Activated naive CD4-positive, alpha-beta T cell treated with anti-CD3 and anti-CD28 coated beads, Interleukin-2, amount 50 U/mL, for 72 hours (primary cell): Measurements from ENCODE around the gene CLNS1A. TPM values are rescaled to one million over a fixed set of nuclear protein-coding genes. Genes with fewer than 3 reads are reported as not detected.
A peak's percentile ranks its signal among the peaks of the same experiment; 100 is the strongest.

Source experiments
- ATAC-seq, 2 donors: fragments of 150-1000 bp; cut with Tn5 transposase; 2 replicates each; pipeline ENCODE4 v1.10.0; 2021; ENCODE audit warnings: mild to moderate bottlenecking in 2 of 2, moderate library complexity in 2 of 2
- DNase-seq, 2 donors: peaks; one replicate each; pipeline ENCODE4 v3.0.0; 2021 to 2022; ENCODE audit warnings: low spot score in 2 of 2
- H3K27ac Mint-ChIP-seq, 2 donors: one replicate each; pipeline ENCODE4 v1.8.0; 2022; ENCODE audit warnings: mild to moderate bottlenecking in 2 of 2, mixed read lengths in 2 of 2
- H3K36me3 Mint-ChIP-seq, 2 donors: one replicate each; pipeline ENCODE4 v1.8.0; 2022; ENCODE audit warnings: mixed read lengths in 2 of 2
- H3K9me3 Mint-ChIP-seq, 2 donors: one replicate each; pipeline ENCODE4 v1.8.0; 2022; ENCODE audit warnings: mixed read lengths in 2 of 2
- total RNA-seq, 2 donors: library from RNA; stranded (reverse); gene quantifications; one replicate each; pipeline ENCODE4 v1.2.3, GENCODE V29; 2022

The CLNS1A gene
- 100 to 1,000 TPM; 134 to 201 TPM for total RNA-seq

- H3K9me3 Mint-ChIP-seq: peaks cover 0 to 10% of the 10 kb centered on the region in 2 donors
- peak within 1 kb of the TSS; percentile 75 to 90 for H3K27ac Mint-ChIP-seq
- ATAC-seq: peak; percentile 97 to 98
- peaks cover 17 to 37% of the 10 kb centered on the region in 2 donors for H3K36me3 Mint-ChIP-seq
- DNase-seq: peak; percentile 79 to 89
Measured at GRCh38 chr11:77637345-77638165, at the start of gene CLNS1A. CLNS1A (minus strand) TSS chr11:77637794; CDS start chr11:77637714, 80 bp downstream.

GRCh38 chr11:77687088-77687487 lies 49.5 kb upstream of the CLNS1A start:
- DNase-seq (no peak), ATAC-seq (no peak)
- H3K9me3 Mint-ChIP-seq: no peaks in the 10 kb centered on the region
- peak overlapping the region in 1 of 2 donors; percentile 18 for H3K27ac Mint-ChIP-seq
- peaks cover 7 to 16% of the 10 kb centered on the region in 2 donors for H3K36me3 Mint-ChIP-seq

GRCh38 chr11:77677138-77677537 lies 39.5 kb upstream of the CLNS1A start:
- DNase-seq (no peak), ATAC-seq (no peak)
- no peak overlapping the region for H3K27ac Mint-ChIP-seq
- H3K36me3 Mint-ChIP-seq: peaks cover 13 to 14% of the 10 kb centered on the region in 2 donors
- no peaks in the 10 kb centered on the region for H3K9me3 Mint-ChIP-seq

GRCh38 chr11:77672264-77672663 lies 34.7 kb upstream of the CLNS1A start:
- no peak for DNase-seq
- H3K9me3 Mint-ChIP-seq: no peaks in the 10 kb centered on the region
- H3K27ac Mint-ChIP-seq: no peak overlapping the region
- peaks cover 9 to 14% of the 10 kb centered on the region in 2 donors for H3K36me3 Mint-ChIP-seq
- ATAC-seq: peak in 1 of 2 donors; percentile 33

- H3K36me3 Mint-ChIP-seq: peaks cover 0 to 11% of the 10 kb centered on the region in 2 donors
- ATAC-seq (no peak), DNase-seq (no peak)
- no peaks in the 10 kb centered on the region for H3K9me3 Mint-ChIP-seq
- H3K27ac Mint-ChIP-seq: no peak overlapping the region
Measured at GRCh38 chr11:77669848-77670511, 32.4 kb upstream of the CLNS1A start.

- Mint-ChIP-seq H3K36me3 (peaks cover 0 to 8% of the 10 kb centered on the region in 2 donors), H3K9me3 (no peaks in the 10 kb centered on the region), H3K27ac (no peak overlapping the region)
- DNase-seq: no peak
- no peak for ATAC-seq
Measured at GRCh38 chr11:77668760-77669159, 31.2 kb upstream of the CLNS1A start.

- DNase-seq: no peak
- no peaks in the 10 kb centered on the region for H3K9me3 Mint-ChIP-seq
- no peak for ATAC-seq
- H3K27ac Mint-ChIP-seq: no peak overlapping the region
- H3K36me3 Mint-ChIP-seq: no peaks in the 10 kb centered on the region
Measured at GRCh38 chr11:77665240-77665965, 27.8 kb upstream of the CLNS1A start.

GRCh38 chr11:77661670-77662069 lies 24.1 kb upstream of the CLNS1A start:
- no peaks in the 10 kb centered on the region for H3K36me3 Mint-ChIP-seq
- DNase-seq (no peak), ATAC-seq (no peak)
- no peak overlapping the region for H3K27ac Mint-ChIP-seq
- no peaks in the 10 kb centered on the region for H3K9me3 Mint-ChIP-seq

GRCh38 chr11:77660947-77661346 lies 23.4 kb upstream of the CLNS1A start:
- no peak for DNase-seq
- H3K27ac Mint-ChIP-seq: no peak overlapping the region
- no peak for ATAC-seq
- H3K9me3 Mint-ChIP-seq: no peaks in the 10 kb centered on the region
- no peaks in the 10 kb centered on the region for H3K36me3 Mint-ChIP-seq

- no peak for ATAC-seq
- Mint-ChIP-seq H3K27ac (no peak overlapping the region), H3K9me3 (no peaks in the 10 kb centered on the region), H3K36me3 (no peaks in the 10 kb centered on the region)
- DNase-seq: no peak
Measured at GRCh38 chr11:77658213-77659013, 20.8 kb upstream of the CLNS1A start.

- no peak for ATAC-seq
- Mint-ChIP-seq H3K9me3 (no peaks in the 10 kb centered on the region), H3K27ac (peak overlapping the region in 1 of 2 donors; percentile 32), H3K36me3 (no peaks in the 10 kb centered on the region)
- DNase-seq: no peak
Measured at GRCh38 chr11:77656362-77656761, 18.8 kb upstream of the CLNS1A start.

- DNase-seq (no peak), ATAC-seq (peak in 1 of 2 donors; percentile 49)
- H3K36me3 Mint-ChIP-seq: no peaks in the 10 kb centered on the region
- peak overlapping the region in 1 of 2 donors; percentile 22 for H3K27ac Mint-ChIP-seq
- no peaks in the 10 kb centered on the region for H3K9me3 Mint-ChIP-seq
Measured at GRCh38 chr11:77654770-77655434, 17.3 kb upstream of the CLNS1A start.

- ATAC-seq: no peak
- no peaks in the 10 kb centered on the region for H3K9me3 Mint-ChIP-seq
- H3K36me3 Mint-ChIP-seq: no peaks in the 10 kb centered on the region
- no peak overlapping the region for H3K27ac Mint-ChIP-seq
- no peak for DNase-seq
Measured at GRCh38 chr11:77650123-77650522, 12.5 kb upstream of the CLNS1A start.

- no peak for ATAC-seq
- H3K36me3 Mint-ChIP-seq: no peaks in the 10 kb centered on the region
- H3K27ac Mint-ChIP-seq: no peak overlapping the region
- no peak for DNase-seq
- H3K9me3 Mint-ChIP-seq: no peaks in the 10 kb centered on the region
Measured at GRCh38 chr11:77647654-77648305, 10.2 kb upstream of the CLNS1A start.

- ATAC-seq: no peak
- Mint-ChIP-seq H3K27ac (no peak overlapping the region), H3K36me3 (peaks cover 0 to 6% of the 10 kb centered on the region in 2 donors), H3K9me3 (peaks cover 0 to 9% of the 10 kb centered on the region in 2 donors)
- DNase-seq: no peak
Measured at GRCh38 chr11:77644887-77645286, 7.3 kb upstream of the CLNS1A start.
